HEK293T (cell line): ENCODE results near the gene HDAC9.

Source experiments
- CTCF ChIA-PET: fragments of 350-600 bp; formaldehyde crosslinking; extraction: SDS; loops from one replicate; lab custom pipeline; 2021; ENCODE audit warnings: antibody characterized with exemption, inconsistent platforms; lab: Yijun Ruan, JAX
- POLR2A ChIA-PET: fragments of 350-600 bp; formaldehyde crosslinking; extraction: SDS; loops from one replicate; lab custom pipeline; 2020; ENCODE audit warnings: antibody characterized with exemption, inconsistent platforms; lab: Yijun Ruan, JAX
- DNase-seq: peaks from one replicate; pipeline ENCODE4 v3.0.0; 2012; ENCODE audit warnings: mixed read lengths; ENCODE audit errors: extremely low spot score
- ARNT ChIP-seq: fragments of 450-650 bp; IDR thresholded peaks from 2 replicates; pipeline ENCODE4 v1.6.1; 2017; ENCODE audit warnings: mild to moderate bottlenecking
- BHLHE40 ChIP-seq: fragments of 450-650 bp; IDR thresholded peaks from 2 replicates; pipeline ENCODE4 v1.6.1; 2016; ENCODE audit warnings: mild to moderate bottlenecking, moderate library complexity, borderline replicate concordance
- CTBP1 ChIP-seq: fragments of 450-650 bp; IDR thresholded peaks from 2 replicates; pipeline ENCODE4 v1.6.1; 2016; ENCODE audit warnings: borderline replicate concordance
- ELF4 ChIP-seq: fragments of 450-650 bp; IDR thresholded peaks from 2 replicates; pipeline ENCODE4 v1.6.1; 2017; ENCODE audit warnings: antibody characterized with exemption
- FOXA1 ChIP-seq: fragments of 450-650 bp; IDR thresholded peaks from 2 replicates; pipeline ENCODE4 v1.6.1; 2016; ENCODE audit warnings: mild to moderate bottlenecking
- FOXK2 ChIP-seq: fragments of 450-650 bp; IDR thresholded peaks from 2 replicates; pipeline ENCODE4 v1.6.1; 2016; ENCODE audit warnings: mild to moderate bottlenecking
- FOXM1 ChIP-seq: fragments of 450-650 bp; IDR thresholded peaks from 2 replicates; pipeline ENCODE4 v1.6.1; 2017; ENCODE audit warnings: mild to moderate bottlenecking, borderline replicate concordance
- HDGF ChIP-seq: fragments of 450-650 bp; IDR thresholded peaks from 2 replicates; pipeline ENCODE4 v1.6.1; 2017; ENCODE audit warnings: antibody characterized with exemption, borderline replicate concordance
- L3MBTL2 ChIP-seq: fragments of 450-650 bp; conservative IDR thresholded peaks from 2 replicates; pipeline ENCODE4 v1.6.1; 2016; ENCODE audit warnings: mild to moderate bottlenecking
- LEF1 ChIP-seq: fragments of 450-650 bp; IDR thresholded peaks from 2 replicates; pipeline ENCODE4 v1.6.1; 2017; ENCODE audit warnings: mild to moderate bottlenecking, borderline replicate concordance
- NFRKB ChIP-seq: fragments of 450-650 bp; IDR thresholded peaks from 2 replicates; pipeline ENCODE4 v1.6.1; 2016; ENCODE audit warnings: mild to moderate bottlenecking, moderate library complexity
- PKNOX1 ChIP-seq: fragments of 450-650 bp; IDR thresholded peaks from 2 replicates; pipeline ENCODE4 v1.6.1; 2016
- SP1 ChIP-seq: fragments of 450-650 bp; IDR thresholded peaks from 2 replicates; pipeline ENCODE4 v1.6.1; 2017
- SUZ12 ChIP-seq: fragments of 450-650 bp; IDR thresholded peaks from 2 replicates; pipeline ENCODE4 v1.6.1; 2016; ENCODE audit warnings: mild to moderate bottlenecking
- TARDBP ChIP-seq: fragments of 450-650 bp; IDR thresholded peaks from 2 replicates; pipeline ENCODE4 v1.6.1; 2016
- ZNF384 ChIP-seq: fragments of 450-650 bp; IDR thresholded peaks from 2 replicates; pipeline ENCODE4 v1.6.1; 2016

HDAC9 gene

GRCh38 chr7:18497082-18497481 is 1.5 kb downstream of the HDAC9 start:
- ChIA-PET CTCF (no interaction called here), POLR2A (no interaction called here)
- TF ChIP-seq L3MBTL2 (no peak), ARNT (no peak), ZNF384 (no peak), FOXK2 (no peak), BHLHE40 (no peak), TARDBP (no peak), PKNOX1 (no peak), ELF4 (no peak), FOXA1 (no peak), FOXM1 (no peak), CTBP1 (no peak), LEF1 (no peak), HDGF (no peak), SUZ12 (no peak), SP1 (no peak), NFRKB (no peak)
- DNase-seq = no peak

- ChIA-PET CTCF (no interaction called here), POLR2A (no interaction called here)
- TF ChIP-seq FOXM1 = no peak
- no peak for TF ChIP-seq NFRKB
- no peak for TF ChIP-seq ELF4
- no peak for TF ChIP-seq ZNF384
- TF ChIP-seq TARDBP = no peak
- TF ChIP-seq FOXK2 = no peak
- no peak for TF ChIP-seq BHLHE40
- TF ChIP-seq HDGF = no peak
- no peak for DNase-seq
These were observed 2.3 kb downstream of the HDAC9 start for GRCh38 chr7:18497800-18498199.

- CTCF ChIA-PET = no interaction called here
- POLR2A ChIA-PET = no interaction called here
- TF ChIP-seq PKNOX1 = no peak
- TF ChIP-seq CTBP1 = no peak
- TF ChIP-seq FOXK2 = no peak
- no peak for TF ChIP-seq BHLHE40
- TF ChIP-seq HDGF = no peak
- no peak for TF ChIP-seq L3MBTL2
- TF ChIP-seq ARNT = no peak
- no peak for TF ChIP-seq ZNF384
- TF ChIP-seq NFRKB = no peak
- no peak for TF ChIP-seq TARDBP
- no peak for TF ChIP-seq FOXM1
- DNase-seq = no peak
These were observed 2.8 kb downstream of the HDAC9 start for GRCh38 chr7:18498341-18498740.

GRCh38 chr7:18499407-18500177 is 4.0 kb downstream of the HDAC9 start:
- CTCF ChIA-PET = interaction anchor here (0.5 kb wide), 1 partner anchor 848 kb away, joined by 3 read pairs; no protein-coding TSS in a partner anchor
- POLR2A ChIA-PET = no interaction called here
- TF ChIP-seq L3MBTL2 (no peak), SP1 (no peak), SUZ12 (no peak), FOXA1 (no peak), NFRKB (no peak), FOXK2 (no peak), ELF4 (no peak), CTBP1 (no peak), ZNF384 (no peak), LEF1 (no peak), TARDBP (no peak), PKNOX1 (no peak), FOXM1 (no peak), ARNT (no peak), HDGF (no peak), BHLHE40 (no peak)
- DNase-seq = no peak

- DNase-seq = no peak
- POLR2A ChIA-PET = no interaction called here
- CTCF ChIA-PET = no interaction called here
- TF ChIP-seq FOXM1 = no peak
- TF ChIP-seq PKNOX1 = no peak
- no peak for TF ChIP-seq CTBP1
- no peak for TF ChIP-seq LEF1
- no peak for TF ChIP-seq SP1
- TF ChIP-seq L3MBTL2 = no peak
- TF ChIP-seq ARNT = no peak
- no peak for TF ChIP-seq FOXA1
- TF ChIP-seq HDGF = no peak
These were observed 7.7 kb downstream of the HDAC9 start for GRCh38 chr7:18503126-18503866.
